GM03348 (cell line): ENCODE measurements around the gene CCDC148.
"Not testable (repeated sequence)": the region's sequence is repeated elsewhere in the genome, so short reads cannot be mapped to it uniquely, and the experiment has no call there.

Experiments used
- DNase-seq: peaks from one replicate; pipeline ENCODE4 v3.0.0; 2012; ENCODE audit warnings: low spot score

Gene CCDC148

DNA sequence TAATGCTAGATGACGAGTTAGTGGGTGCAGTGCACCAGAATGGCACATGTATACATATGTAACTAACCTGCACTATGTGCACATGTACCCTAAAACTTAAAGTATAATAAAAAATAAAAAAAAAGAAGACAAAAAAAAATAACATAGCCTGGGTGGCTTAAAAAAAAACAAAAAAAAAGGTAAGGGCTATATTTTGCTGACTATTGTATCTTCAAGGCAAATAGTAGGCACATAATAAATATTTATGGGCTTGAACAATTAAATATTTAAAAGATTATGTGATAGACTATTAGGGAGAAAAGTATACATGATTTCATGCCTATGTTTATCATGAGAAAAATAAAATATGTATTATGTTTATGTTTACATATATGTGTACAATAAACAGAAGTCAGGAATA, 99.4 kb downstream of the CCDC148 start:
- DNase-seq = no peak

- DNase-seq = not testable (repeated sequence)
Observed at GRCh38 chr2:158351466-158351816, 105.1 kb downstream of the CCDC148 start.

GRCh38 chr2:158350751-158351465, 105.6 kb downstream of the CCDC148 start:
- not testable (repeated sequence) for DNase-seq

DNA sequence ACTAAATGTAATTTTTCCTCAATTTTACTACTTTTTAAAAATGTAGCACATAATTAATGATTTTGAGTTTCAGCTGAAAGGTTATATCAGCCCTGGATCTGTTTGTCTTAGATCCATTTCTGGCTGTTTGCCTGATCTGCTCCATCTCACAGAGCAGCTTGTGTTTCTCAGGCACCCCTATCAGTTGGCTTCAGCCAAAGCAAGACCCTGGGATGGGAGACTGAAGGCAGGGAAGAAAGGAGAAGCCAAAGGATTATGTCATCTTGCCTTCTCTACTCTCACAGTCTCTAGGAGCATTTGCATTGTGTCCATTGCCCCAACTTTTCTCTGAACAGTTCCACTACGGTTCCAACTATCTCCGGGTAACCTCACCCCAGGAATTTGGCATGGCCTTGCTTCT, 110.5 kb downstream of the CCDC148 start:
- DNase-seq = no peak

GRCh38 chr2:158339513-158339912, 117.0 kb downstream of the CCDC148 start:
- no peak for DNase-seq

GRCh38 chr2:158337018-158337417, 119.5 kb downstream of the CCDC148 start:
- DNase-seq = no peak

DNA sequence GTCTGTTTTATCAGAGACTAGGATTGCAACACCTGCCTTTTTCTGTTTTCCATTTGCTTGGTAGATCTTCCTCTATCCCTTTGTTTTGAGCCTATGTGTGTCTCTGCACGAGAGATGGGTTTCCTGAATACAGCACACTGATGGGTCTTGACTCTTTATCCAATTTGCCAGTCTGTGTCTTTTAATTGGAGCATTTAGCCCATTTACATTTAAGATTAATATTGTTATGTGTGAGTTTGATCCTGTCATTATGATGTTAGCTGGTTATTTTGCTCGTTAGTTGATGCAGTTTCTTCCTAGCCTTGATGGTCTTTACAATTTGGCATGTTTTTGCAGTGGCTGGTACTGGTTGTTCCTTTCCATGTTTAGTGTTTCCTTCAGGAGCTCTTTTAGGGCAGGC, 124.8 kb downstream of the CCDC148 start:
- DNase-seq = not testable (repeated sequence)

DNA sequence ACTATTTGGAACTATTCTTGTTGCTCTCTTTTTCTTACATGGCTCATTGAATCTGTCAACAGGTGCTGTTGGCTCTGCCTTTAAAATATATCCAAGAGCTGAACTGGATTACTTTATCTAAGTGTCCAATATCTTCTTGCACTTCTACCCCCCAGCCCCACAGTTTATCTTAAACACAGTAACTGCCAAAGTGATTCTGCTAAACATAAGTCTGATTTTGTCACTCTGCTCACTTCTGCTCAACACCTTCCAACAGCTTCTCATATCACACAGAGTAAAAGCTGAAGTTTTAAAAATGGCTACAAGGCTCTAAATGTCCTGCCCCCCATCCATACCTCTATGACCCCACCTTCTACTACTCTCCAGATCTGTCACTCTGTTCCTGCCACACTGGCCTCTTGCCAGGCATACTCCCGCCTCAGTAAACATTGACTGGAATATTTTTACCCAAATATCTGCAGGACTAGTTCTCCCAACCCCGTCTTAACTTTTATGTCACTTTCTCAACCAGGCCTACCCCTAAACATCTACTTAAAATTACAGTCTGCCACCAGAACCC, 130.7 kb downstream of the CCDC148 start:
- DNase-seq = no peak

DNA sequence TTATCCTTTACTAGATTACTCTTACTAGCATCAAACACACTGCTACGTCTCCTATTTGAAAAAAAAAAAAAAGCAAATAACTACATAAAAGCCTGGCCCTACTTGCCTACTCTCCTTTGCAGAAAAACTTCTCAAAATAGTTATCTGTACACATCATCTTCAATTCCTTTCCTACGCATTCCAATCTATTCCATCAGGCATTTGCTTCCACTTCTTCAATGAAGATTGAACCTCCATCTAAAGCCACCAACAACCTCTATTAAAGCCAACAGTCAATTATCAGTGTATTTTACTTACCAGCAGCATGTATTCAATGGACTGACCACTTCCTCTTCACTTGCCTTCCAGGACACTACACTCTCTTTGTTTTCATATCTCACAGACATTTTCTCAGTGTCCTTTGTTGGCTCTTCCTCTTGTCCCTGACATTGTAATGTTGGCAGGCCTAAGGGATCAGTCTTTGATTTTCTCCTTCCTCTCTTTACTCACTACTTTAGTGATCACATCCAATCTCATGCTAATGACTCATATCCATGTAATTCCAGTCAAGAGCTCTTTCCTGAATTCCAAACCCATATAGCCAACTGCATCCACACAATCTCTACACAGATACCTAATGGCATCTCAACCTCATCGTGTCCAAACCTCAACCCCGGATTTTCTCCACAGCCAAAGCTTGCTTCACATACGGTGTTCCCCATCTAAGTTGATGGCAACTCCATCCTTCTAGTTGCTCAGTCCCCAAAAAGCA, 131.3 kb downstream of the CCDC148 start:
- DNase-seq = peak; percentile 31

GRCh38 chr2:158323381-158323780, 133.2 kb downstream of the CCDC148 start:
- no peak for DNase-seq

GRCh38 chr2:158321264-158321663, 135.3 kb downstream of the CCDC148 start:
- DNase-seq = no peak

DNA sequence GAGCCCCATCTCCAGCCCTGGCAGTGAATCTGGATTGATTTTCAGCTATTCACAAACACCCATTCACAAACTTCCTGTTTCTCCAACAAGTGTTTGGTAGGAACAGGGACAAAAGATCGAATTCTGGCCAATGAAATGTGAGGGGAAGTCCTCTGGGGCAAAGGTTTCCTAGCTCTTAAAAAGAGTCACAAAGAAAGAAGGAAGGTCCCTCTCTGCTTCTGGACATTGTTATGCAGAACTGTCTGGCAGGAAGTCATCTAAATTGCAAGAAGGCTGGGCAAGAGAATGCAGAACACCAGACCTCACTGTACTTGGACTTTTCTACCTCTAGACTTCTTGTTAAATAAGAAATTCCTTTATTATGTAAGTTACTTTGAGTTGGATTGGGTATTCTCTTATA, 137.3 kb downstream of the CCDC148 start:
- DNase-seq = no peak

GRCh38 chr2:158317642-158318041, 138.9 kb downstream of the CCDC148 start:
- no peak for DNase-seq

GRCh38 chr2:158315803-158316414, 140.6 kb downstream of the CCDC148 start:
- no peak for DNase-seq

- no peak for DNase-seq
Observed at GRCh38 chr2:158315000-158315399, 141.6 kb downstream of the CCDC148 start.

DNA sequence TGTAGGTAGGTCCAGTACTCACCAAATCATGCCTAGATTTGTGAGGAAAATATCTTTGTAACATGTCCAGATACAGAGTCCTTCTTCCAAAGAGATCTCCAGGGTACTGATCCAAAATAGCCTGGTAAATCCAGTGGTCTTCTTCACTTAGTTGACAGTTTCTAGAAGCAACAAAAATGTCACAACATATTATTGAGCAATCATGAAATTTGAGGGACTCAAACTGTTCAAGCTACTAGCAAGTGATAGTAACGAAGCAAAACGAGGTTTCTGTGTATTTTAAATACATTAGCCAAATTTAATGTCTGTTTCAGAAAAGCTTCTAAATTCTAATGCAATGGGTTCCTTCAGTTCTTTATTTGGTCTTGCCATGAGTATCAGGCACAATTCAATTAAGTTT, 142.8 kb downstream of the CCDC148 start:
- no peak for DNase-seq

DNA sequence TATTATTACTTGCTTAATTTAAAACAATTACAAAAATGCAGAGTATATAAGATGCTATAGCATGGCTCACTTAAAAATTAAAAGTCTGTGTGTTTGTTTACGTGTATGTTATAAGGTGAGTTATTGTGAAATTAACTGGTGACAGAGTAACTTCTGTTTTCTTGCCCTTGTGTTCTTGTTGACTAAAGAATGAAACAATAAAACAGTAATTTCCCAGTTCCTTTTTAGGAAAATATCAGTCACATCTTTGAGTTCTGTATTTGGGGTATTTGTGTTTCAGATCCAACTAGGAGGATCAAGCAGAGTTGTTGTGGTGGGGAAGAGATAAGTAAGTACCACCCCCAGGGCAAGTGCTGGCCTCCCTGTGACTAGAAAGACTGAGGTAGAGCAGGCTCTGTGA, 143.6 kb downstream of the CCDC148 start:
- no peak for DNase-seq

GRCh38 chr2:158310407-158310806, 146.1 kb downstream of the CCDC148 start:
- not testable (repeated sequence) for DNase-seq

DNA sequence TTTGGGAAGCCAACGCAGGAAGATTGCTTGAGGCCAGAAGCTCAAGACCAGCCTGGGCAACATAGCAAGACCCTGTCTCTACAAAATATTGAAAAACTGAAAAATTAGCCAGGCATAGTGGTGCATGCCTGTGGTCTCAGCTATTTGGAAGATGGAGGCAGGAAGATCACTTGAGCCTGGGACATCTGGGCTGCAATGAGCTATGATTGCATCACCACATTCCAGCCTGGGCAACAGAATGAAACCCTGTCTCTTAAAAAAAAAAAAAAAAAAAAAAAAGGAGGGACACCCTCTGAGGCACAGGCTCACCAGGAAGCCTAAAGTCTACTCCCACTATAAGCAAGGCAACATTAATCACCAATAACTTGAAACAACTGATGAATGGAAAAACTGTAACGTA, 151.1 kb downstream of the CCDC148 start:
- DNase-seq = no peak

DNA sequence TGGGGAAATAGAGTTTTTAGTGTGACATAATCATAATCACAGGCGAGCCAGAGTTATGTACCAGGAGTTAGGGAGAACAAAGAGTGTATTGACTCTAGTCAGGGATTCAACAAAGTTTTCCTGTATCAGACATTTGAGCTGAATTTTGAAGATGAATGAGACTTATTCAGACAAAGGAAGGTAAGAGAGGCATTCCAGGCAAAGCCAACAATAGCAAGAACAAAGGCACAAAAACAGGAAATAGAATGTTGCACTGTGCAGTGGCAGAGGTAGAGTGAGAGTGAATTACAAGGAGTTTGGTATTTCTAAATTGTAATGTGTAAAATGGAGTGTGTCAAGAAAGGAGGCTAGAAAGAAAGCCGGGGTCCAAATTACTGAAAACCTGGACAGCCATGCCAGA, 156.2 kb downstream of the CCDC148 start:
- no peak for DNase-seq

- DNase-seq = no peak
Observed at GRCh38 chr2:158297606-158298005, 158.9 kb downstream of the CCDC148 start.

DNA sequence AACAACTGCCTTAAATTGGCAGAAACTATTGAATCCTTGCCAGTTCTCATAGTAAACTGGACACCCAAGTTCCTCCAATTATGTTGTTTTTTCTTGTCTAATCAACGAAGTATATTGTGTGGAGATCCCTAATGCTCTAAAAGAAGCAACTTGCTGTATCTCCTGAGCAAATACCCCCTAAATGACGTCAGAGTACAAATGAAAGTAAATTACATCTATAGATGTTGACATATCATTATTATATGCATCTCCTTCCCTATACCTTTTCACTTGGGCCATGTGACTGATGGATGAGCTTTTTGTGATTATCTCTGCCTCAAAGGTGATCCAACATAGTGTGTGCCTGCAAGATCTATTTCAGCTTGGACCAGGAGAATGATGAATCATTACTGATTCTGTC, 159.4 kb downstream of the CCDC148 start:
- no peak for DNase-seq

- DNase-seq = no peak
Observed at GRCh38 chr2:158293722-158294121, 162.8 kb downstream of the CCDC148 start.
